HG02623 (cell line): ENCODE data around the gene TCEAL7.
A peak's percentile ranks its signal among the peaks of the same experiment; 100 is the strongest.
"Not testable (repeated sequence)": the region's sequence is repeated elsewhere in the genome, so short reads cannot be mapped to it uniquely, and the experiment has no call there.

ENCODE experiments used
- ATAC-seq: cut with Tn5 transposase; IDR thresholded peaks from one replicate; pipeline ENCODE4 v1.9.1; 2021; ENCODE audit warnings: moderate library complexity; ENCODE audit not compliant: unreplicated experiment

The TCEAL7 gene, protein sequence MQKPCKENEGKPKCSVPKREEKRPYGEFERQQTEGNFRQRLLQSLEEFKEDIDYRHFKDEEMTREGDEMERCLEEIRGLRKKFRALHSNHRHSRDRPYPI

DNA sequence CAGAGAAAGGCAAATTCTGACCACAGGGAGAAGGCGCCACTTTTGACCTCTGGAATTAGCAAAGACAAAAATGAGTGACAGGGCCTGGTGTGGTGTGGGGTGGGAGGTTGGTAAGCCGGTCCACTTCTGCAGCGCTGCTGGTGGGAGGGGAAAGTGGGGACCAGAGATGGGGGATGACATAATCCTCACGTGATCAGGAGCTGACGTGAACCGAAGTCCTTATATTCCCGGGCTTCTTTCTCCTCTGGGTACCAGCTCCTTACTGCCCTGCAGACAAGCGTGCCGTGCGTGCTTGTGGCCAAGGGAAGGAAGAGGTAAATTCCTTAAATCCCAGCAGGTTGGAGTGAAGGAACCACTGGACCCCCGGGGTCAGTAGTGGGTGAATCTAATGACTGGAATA is at the start of gene TCEAL7:
Gene TCEAL7 (plus strand): TSS at position 249 of the 400 bp plus-strand sequence. CDS start 1,165 bp downstream, outside the sequence.
- ATAC-seq = no peak

DNA sequence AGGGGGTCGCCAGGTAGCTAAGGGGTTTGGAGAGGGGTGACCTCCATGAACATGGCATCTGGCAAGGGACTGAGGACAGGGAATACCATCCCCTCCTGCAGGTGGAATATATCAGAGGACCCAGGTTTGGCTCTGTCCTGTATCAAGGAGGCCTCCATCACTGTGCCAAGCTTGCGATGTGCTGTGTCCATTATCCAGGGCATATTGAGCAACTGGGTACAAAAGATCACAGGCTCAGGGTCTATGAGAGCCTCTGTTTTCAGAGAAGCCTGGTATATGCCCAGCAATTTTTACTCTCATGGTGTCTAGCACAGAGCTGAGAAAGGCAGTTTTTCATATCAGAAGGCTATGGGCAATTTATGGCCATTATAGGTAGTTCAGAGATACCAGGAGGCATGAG is 36.9 kb upstream of the TCEAL7 start:
- no peak for ATAC-seq

DNA sequence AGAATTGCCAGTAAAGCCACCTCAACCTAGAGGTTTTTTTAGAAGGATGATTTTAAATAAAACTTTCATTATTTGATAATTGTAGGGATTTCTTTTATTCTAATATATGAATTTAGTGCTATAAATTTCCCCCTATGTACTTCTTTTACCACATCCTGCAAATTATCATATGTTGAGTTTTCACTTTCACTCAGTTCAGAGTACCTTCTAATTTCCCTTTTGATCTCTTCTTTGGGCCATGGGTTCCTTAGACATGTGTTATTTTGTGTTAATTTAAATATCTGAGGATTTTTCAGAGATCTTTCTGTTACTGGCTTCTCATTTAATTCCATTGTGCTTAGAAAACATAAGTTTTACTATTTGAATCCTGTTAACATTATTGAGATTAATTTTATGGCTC is 25.3 kb upstream of the TCEAL7 start:
- no peak for ATAC-seq

DNA sequence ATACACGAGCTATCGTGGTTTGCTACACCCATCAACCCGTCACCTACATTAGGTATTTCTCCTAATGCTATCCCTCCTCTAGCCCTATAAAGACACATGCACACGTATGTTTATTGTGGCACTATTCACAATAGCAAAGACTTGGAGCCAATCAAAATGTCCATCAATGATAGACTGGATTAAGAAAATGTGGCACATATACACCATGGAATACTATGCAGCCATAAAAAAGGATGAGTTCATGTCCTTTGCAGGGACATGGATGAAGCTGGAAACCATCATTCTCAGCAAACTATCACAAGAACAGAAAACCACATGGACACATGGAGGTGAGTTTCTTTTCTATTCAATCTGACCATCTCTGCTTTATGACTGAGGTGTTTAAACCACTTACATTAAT is 24.4 kb upstream of the TCEAL7 start:
- ATAC-seq = not testable (repeated sequence)

DNA sequence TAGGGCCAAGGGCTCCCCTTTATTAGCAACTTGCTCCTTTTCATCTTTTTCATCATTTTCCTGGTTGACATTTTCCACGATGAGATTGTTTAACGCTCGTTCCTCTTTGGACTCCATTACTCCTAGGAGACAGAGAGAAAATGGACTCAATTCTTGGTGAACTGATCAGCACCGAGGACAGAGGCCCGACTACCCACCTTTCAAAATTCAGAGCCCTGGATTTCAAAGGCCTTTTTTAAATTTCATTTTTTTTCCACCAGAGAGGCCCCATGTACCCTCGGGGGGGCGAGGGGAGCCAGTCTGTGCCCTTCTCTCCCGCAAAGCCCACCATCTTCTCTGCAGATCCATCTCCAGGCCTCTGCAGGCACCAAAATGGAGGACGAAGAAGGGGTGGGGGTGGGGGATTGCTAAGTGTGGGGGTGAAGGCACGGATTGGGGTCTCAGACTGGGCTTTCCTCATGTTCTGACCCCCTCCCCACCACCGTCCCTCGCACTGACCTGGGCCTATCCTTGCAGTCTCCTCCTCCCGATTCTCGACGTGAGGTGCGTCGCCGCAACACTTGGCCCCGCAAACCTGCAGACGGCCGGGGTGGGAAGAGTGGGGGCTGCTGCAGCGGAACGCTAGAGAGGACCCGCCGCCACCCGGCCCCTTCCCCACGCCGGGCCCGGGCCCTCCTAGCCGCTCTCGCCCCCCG is 20.0 kb upstream of the TCEAL7 start:
- ATAC-seq = no peak

DNA sequence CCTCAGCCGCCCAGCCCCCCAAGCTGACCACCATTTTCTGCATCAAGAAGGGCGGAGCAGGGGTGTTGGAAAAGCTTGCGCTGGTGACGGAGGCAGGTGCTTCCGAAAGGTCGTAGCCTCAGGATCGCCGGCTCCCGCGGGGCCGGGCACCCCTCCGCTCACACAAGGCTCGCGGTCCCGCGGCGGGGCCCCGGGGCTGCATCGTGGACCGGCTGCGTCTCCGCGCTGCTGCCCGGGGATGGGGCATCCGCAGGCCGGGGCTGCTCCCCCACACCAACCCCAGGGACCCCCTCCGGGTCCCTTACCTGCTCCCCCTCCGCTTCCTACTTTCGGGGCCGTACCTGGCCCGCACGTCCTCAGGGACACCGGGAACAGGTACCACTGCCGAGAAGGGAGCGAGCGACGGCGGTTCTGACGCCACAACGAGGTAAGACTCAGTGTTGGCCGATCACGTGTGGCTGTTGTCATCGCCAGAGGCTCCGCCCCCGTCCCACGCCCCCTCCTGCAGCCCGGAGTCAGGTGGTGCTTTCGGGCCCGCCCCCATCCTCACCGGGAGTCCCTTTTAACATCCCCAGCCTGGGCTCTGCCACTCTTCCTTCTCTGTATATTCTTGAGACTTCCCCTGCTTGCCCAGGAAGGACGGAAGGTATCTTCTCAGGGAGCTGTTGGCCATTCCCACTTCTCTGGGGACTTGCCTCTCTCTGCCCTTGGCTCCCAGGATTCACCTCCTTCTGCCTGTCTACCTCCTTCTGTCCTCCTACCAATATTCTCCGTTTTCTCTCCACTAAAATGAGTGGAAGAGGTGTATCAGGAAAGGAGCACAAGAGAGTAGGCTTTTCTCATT is 19.3 kb upstream of the TCEAL7 start, which contains the start of gene BEX2:
Gene BEX2 (minus strand): TSS at position 436 of the 844 bp plus-strand sequence. CDS start 1,014 bp downstream, outside the sequence.
- ATAC-seq = peak; percentile 99

DNA sequence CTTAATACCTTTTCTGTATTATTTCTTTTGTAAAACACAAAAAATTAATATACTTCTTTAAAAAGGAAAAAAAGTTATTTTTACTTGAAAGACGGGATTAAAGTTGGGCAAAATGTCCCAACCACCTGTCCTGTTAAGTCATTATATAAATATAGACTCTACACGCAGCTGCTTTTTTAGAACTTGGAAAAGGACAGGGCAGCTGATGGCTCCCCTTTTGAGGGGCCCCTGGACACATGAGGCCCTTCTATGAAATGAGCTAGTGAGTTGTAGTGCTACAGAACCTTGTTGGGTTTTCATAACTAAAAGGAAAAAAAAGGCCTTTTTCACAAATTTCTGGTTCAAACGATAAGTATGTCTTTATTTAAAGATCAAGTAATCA is 18.6 kb upstream of the TCEAL7 start:
- ATAC-seq = no peak

DNA sequence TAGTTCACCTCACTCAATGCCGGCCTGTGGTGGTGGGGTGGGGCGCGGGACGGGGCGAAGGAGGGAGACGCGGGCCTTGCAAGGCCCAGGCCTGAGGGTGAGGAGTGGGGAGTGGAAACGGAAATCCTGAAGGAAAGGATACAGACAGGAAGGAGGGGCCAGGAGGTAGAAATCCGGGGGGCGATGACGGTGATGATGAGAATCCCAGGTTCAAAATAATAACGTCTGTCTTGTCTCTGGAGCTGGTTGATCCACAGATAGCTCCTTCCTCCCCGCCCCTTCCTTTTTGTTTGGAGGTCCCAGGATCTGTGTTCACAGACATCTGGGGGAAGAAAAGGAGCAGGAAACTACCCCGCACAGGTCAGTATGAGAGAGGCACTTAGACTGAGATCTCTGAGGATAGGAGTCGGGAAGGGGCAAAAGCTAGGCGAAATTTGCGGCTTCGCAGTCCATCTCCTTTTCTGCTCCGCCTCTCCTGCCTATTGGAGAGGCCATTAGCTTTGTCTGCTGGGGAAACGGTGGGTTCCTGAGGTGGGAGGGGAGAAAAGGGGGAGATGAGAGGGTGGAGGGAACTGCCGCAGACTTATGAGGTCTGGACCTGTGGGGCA is 746 bp downstream of the TCEAL7 start:
- no peak for ATAC-seq

DNA sequence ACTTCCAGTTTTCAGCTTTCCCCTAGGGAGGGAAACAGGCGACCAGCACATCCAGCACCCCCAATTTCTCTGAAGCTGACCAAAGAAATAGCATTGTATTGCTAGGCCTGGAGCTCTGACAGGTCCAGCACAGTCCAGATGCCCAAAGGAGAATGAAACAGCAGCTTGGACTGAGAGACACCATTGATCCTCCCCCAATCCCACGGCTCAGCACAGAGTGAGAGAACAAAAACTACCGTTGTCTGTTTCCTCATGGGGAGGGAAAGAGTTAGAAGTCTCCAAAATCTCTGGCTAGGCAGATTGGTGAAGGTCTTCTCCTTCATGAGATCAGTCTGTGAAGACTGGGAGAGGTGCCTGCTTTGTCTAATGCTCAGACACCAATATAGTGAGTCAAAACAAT is 8.6 kb downstream of the TCEAL7 start:
- ATAC-seq = no peak

DNA sequence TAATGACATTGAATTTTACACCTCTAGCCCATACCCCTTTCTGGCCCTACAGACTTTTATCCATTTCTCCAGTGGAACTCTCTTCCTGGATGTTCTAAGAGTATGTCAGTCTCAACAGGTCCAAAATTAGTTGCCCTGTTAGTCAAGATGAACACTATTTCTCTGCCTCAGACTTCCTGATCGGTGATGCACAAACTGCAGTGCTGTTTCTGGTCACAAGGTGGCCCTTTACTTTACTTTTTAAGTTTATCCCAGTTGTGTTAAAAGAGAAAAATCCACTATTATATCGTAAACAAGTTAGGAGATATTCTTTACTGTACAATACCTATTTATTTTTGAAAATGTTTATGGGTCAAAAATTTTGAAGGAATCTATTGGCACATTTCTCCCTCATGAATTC is 13.1 kb downstream of the TCEAL7 start:
- no peak for ATAC-seq

DNA sequence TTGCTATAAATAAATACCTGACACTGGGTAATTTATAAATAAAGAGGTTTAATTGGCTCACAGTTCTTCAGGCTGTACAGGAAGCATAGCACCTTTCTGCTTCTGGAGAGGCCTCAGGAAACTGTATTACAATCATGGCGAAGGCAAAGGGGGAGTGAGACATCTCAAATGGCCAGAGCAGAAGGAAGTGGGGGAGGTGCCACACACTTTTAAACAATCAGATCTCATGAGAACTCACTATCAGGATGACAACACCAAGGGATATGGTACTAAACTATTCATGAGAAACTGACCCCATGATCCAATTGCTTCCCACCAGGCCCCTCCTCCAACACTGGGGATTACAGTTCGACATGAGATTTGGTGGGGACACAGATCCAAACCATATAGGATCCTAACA is 14.6 kb downstream of the TCEAL7 start:
- ATAC-seq = no peak

DNA sequence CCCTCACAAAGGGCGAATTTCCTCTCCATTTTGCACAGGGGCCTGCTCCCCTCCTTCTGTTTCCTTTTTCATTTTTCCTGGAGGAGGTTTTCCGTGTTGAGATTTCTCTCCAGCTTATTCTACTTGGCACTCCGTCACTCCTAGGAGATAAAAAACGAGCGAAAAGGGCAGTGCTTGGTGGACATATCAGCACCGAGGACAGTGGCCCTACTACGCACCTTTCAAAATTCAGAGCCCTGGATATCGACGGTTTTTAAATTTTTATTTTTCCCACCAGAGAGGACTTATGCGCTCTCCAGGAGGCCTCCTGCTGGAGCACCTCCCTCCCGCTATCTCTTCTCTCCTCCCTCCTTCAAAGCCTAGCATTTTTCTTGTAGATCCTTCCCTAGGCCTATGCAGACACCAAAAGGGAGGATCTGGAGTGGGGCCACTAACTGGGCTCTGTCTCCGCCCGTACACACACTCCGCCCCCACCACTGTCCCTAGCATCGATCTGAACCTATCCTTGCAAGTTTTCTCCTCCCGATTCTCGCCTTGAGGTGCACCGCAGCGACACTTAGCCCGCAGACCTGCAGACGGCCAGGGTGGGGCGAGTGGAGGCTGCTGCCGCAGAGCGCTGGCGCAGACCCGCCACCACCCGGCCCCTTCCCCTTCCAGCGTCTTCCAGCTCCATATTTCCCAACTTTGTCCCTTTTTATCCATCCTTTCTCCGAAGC is 17.8 kb downstream of the TCEAL7 start:
- ATAC-seq = no peak

DNA sequence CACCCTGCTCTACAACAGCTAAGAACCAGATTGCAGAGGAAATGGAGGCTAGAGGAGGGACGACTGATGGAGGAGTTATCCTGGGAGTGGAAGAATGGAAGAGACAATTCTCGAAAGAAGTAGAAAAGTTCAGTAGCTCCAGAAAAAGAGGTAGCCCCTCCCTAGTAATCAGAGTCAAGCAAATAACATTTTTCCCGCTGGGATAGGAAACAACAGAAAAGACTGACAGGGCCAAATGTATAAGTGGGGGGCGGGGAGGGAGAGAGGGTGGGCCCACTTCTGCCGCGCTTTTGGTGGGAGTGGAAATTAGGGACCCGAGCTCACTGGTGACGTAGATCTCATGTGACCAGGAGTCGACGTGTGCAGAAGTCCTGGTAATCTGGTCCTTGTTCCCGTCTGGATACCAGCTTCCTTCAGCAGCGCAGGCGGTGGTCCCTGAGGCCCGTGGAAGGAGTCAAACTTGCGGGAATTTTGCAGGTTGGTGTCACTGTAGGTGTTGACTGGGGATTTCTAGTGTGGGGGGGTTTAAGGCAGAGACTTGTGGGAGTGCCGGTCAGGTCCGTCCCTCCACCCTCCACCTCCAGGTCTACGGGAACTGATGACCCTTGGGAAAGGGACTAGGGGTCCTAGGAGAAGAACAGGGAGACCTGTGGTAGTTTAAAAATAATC is 26.2 kb downstream of the TCEAL7 start, which contains the start of gene TCEAL9:
Gene TCEAL9 (plus strand): TSS at position 377 of the 669 bp plus-strand sequence. CDS start 1,179 bp downstream, outside the sequence.
- ATAC-seq = no peak

DNA sequence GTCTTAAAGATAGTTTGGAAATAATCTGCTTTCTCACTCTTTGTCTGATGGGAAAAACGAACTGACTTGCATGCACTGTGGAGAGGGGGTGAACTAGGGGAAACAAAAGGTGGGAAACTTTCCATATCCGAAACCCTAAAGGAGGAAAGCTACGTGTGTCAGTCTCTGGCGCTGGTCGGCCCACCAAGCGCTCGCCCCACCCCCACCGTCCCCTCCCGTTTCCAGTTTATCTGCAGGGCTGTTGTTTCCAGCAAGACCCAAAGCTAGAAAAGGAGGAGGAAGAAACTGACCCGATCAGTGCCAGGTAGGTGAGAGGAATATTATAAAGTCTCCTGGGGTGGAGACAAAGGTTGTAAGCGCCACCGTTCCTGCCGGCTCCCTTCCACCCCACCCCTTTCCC is 26.8 kb downstream of the TCEAL7 start:
- ATAC-seq = no peak

DNA sequence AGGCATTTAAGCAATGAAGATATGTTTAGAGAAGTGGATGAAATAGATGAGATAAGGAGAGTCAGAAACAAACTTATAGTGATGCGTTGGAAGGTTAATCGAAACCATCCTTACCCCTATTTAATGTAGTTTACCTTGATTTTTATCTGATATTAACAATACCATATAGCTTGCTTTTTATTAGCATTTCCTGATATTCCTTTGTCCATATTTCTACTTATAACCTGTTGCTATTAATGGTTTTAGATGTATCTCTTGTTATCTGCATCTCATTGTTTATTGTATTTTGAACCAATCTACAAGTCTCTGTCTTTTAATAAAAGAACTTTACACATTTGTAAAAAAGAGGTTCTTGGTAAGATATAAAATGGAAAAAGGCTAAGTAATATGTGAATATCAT is 27.8 kb downstream of the TCEAL7 start:
- no peak for ATAC-seq

DNA sequence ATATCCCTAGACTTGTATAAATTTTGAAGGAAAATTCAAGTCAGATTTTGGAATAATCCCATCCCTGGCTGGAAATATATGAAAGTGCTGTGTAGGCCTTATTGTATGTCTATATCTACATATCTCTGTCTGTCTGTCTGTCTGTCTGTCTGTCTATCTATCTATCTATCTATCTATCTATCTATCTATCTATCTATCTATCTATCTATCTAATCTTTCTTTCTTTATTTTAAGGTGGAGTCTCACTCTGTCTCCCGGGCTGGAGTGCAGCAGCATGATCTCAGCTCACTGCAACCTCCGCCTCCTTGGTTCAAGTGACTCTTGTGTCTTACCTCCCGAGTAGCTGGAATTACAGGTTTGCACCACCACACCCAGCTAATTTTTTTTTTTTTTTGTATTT is 29.6 kb downstream of the TCEAL7 start:
- ATAC-seq = not testable (repeated sequence)

DNA sequence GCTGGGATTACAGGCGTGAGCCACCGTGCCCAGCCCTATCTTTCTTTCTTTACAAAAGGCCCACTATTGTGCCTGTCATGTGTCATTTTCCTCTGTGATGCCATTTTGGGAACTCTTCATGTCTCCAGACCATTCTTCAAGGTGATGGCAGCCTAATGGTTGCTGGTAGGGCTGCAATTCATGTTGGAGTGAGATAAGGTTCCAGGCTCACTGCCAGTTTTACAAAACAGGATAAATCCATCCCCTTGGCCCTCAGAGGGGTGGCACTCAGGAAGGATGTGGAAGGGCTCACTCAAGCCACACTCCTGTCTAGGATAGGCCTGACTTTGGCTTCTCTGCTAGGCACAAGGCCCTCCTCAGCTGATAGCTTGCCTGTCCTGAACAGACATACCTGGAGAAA is 30.1 kb downstream of the TCEAL7 start:
- ATAC-seq = no peak

DNA sequence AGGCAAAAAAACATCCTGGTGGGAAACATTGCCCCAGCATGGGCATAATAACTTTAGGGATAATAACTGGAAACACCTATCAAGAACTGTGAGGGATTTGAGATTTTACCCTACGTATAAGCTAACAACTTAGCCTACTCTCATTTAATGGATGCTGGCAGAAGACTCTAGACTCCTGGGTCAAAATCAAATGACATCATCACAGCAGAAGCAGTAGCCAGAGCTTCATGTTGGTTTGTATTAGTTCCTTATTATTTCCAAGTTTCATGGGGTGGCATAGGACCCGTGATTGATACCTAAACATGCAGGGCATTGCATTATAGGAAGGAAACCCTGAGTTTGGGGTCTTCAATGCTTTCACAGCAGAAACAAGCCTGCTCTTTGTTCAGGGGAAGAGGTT is 30.9 kb downstream of the TCEAL7 start:
- no peak for ATAC-seq

DNA sequence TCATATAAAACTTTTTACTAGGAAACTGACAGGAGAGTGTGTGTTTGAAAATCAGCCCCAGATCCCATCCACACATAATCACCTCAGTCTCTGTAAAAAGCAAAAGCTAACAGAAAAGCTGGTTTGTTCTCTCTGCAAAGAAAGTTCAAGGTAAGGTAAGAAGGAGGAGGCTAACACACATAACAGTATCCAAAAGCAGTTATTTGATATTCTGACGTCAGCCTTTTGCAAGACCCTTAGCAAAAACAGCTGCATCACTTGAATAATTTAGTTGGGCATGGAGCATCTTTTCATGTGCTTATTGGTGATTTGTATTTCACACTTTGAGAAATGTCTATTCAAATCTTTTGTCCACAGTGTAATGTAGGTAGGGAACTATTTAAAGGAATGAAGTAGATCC is 31.8 kb downstream of the TCEAL7 start:
- ATAC-seq = no peak

DNA sequence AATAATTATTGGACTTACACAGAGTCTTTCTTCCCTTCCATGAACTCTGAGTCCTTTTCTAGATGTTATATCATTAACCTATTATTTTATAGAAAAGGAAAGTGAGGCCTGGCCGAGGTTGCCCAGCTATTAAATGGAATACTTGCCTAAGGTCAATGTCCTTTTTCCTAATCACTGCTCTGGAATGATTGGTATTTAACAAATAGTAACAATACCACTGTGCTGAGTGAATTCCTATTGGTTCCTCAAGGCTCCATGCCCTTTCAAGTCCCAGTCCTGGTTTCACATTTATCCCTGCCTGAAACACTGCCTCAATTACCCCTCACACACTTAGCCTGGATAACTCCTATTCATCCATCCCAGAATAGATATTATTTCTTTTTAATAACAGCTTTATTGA is 32.4 kb downstream of the TCEAL7 start:
- ATAC-seq = no peak
